ENCODE data around the gene SMYD5. TPM values are rescaled to one million over a fixed set of nuclear protein-coding genes. Genes with fewer than 3 reads are reported as not detected.
A peak's percentile ranks its signal among the peaks of the same experiment; 100 is the strongest.

SMYD5 gene
- total RNA-seq (2011; cell fraction: chromatin; rRNA removed; ENCODE audit: low replicate concordance) = 42.1 and 110 TPM in 2 replicates
- 65.9 and 71.5 TPM in 2 replicates for total RNA-seq (2011; cell fraction: nucleolus; rRNA removed)
- total RNA-seq (2011; cell fraction: nucleoplasm; rRNA removed) = 61.0 and 61.4 TPM in 2 replicates
- total RNA-seq (2014; rRNA removed) = 32.0 and 39.5 TPM in 2 replicates
- total RNA-seq (2014; rRNA removed; fragmentation: Illumina TruSeq; extraction: Trizol) = 27.8 and 30.7 TPM in 2 replicates
- 34.7 and 37.2 TPM in 2 replicates for total RNA-seq (2015; rRNA removed; fragmentation: Illumina TruSeq; extraction: Trizol)
- 43.4 and 44.4 TPM in 2 replicates for total RNA-seq (2021)
- polyA plus RNA-seq (2011; rRNA removed) = 32.8 and 46.7 TPM in 2 replicates
- polyA plus RNA-seq (2011; cell fraction: cytosol; rRNA removed) = 31.4 and 48.2 TPM in 2 replicates
- polyA plus RNA-seq (2011; cell fraction: nucleus; rRNA removed) = 43.5 and 96.9 TPM in 2 replicates
- 30.6 and 31.1 TPM in 2 replicates for polyA plus RNA-seq (2012)
- 49.9 and 56.8 TPM in 2 replicates for polyA plus RNA-seq (2014; fragmentation: Illumina TruSeq; extraction: Trizol)
- 10 to 100 TPM; 11.4 to 20.8 TPM for polyA plus RNA-seq (2014; fragmentation: Nextera tagmentation; extraction: Ambion mirVana)
- polyA plus RNA-seq (2014; rRNA removed) = 31.7 and 51.6 TPM in 2 replicates
- polyA minus RNA-seq (2011; rRNA and poly(A)+ RNA removed) = 19.6 and 36.4 TPM in 2 replicates
- 9.3 and 21.5 TPM in 2 replicates for polyA minus RNA-seq (2011; cell fraction: cytosol; rRNA and poly(A)+ RNA removed)
- polyA minus RNA-seq (2011; cell fraction: nucleus; rRNA and poly(A)+ RNA removed) = 23.3 and 27.6 TPM in 2 replicates
- percentile 78 among the genes with signal in this experiment for Bru-seq, nascent RNA
- BruChase-seq, experiment 1, labeled RNA remaining after a 2-hour chase = percentile 70 among the genes with signal in this experiment
- percentile 78 among the genes with signal in this experiment for BruChase-seq, experiment 2, labeled RNA remaining after a 6-hour chase
- long read RNA-seq, experiment 1, transcript SMYD5-202 (13 exons, 2,593 nt) = major isoform, 77 of 144 reads
- long read RNA-seq, experiment 1, partial matches to known transcripts = 14 of 144 reads
- long read RNA-seq, experiment 1, other reads (novel, unspliced or antisense) = 52 of 144 reads
- long read RNA-seq, experiment 2, transcript SMYD5-202 (13 exons, 2,593 nt) = major isoform, 34 of 60 reads
- long read RNA-seq, experiment 2, partial matches to known transcripts = 8 of 60 reads
- long read RNA-seq, experiment 2, other reads (novel, unspliced or antisense) = 18 of 60 reads
- long read RNA-seq, experiment 3, transcript SMYD5-202 (13 exons, 2,593 nt) = major isoform, 13 of 23 reads
- long read RNA-seq, experiment 3, partial matches to known transcripts = 3 of 23 reads
- long read RNA-seq, experiment 3, other reads (novel, unspliced or antisense) = 7 of 23 reads

- TSS peak; percentile 54 for BruUV-seq (replicated peaks)
- in situ Hi-C loops (cut with MboI) (no loop called here), intact Hi-C loops (cut with micrococcal nuclease) (loop anchor here (1.0 kb wide), 1 partner anchor 19 kb away; the partner anchor contains the start of gene PRADC1)
- WGBS (ENCODE audit: insufficient coverage, low coverage, missing lambda C conversion rate) = under 1% methylated on average over 55 of the region's 64 CpGs
- no peaks in the 10 kb centered on the region for H3K9me1 ChIP-seq (ENCODE audit: control insufficient read depth, insufficient read depth, low read length)
- H3K9ac ChIP-seq (ENCODE audit: insufficient read depth in 1 of 2, low read depth in 2 of 2, low read length in 2 of 2) = peak within 1 kb of the TSS; percentile 75 to 94
- no peaks in the 10 kb centered on the region for H3K27me3 ChIP-seq (ENCODE audit: control insufficient read depth in 2 of 2, insufficient read depth in 2 of 2, low read length in 2 of 2)
- peak within 1 kb of the TSS; percentile 96 for H2AFZ ChIP-seq (ENCODE audit: low read depth, low read length)
- FAIRE-seq (peak; percentile 95), DNase-seq (ENCODE audit: extremely low read depth in 1 of 4, low spot score in 3 of 4) (peak; percentile 93 to 96 (median 93)), ATAC-seq (peak; percentile 92)
- POLR2A ChIA-PET = interaction anchor here (0.8 to 2.0 kb wide), 6 partner anchors 10 to 41 kb away, joined by 3 to 13 read pairs (median 6); partner anchors contain the start of genes CCT7 and PRADC1
- CTCF ChIA-PET (ENCODE audit: low intra/inter-chr PET ratio) = interaction anchor here (0.9 kb wide), 1 partner anchor 129 kb away, joined by 3 read pairs; no protein-coding TSS in a partner anchor
- peak within 1 kb of the TSS; percentile 92 for H3K4me3 ChIP-seq
- no peaks in the 10 kb centered on the region for H3K9me3 ChIP-seq (replicated peaks; ENCODE audit: control insufficient read depth, insufficient read depth, low read depth, low read length)
- peaks cover 15 to 23% of the 10 kb centered on the region in 2 experiments; a peak in 4 of 5 replicates for H3K4me1 ChIP-seq (replicated peaks in 1 of 2; ENCODE audit: control insufficient read depth in 2 of 2, insufficient read depth in 2 of 2, low read length in 2 of 2)
- H4K20me1 ChIP-seq (replicated peaks; ENCODE audit: control insufficient read depth, insufficient read depth, low read length) = no peaks in the 10 kb centered on the region
- H3K27ac ChIP-seq (ENCODE audit: extremely low read depth, low read depth, low read length) = peak within 1 kb of the TSS; percentile 78
- peaks cover 9% of the 10 kb centered on the region; the same call in 2 of the 3 replicates for H3K36me3 ChIP-seq (ENCODE audit: control insufficient read depth, insufficient read depth, low read length)
- H3K4me2 ChIP-seq (ENCODE audit: insufficient read depth, low read length) = peak within 1 kb of the TSS; percentile 94
- H3K79me2 ChIP-seq (ENCODE audit: control insufficient read depth, insufficient read depth, low read length) = peaks cover 39% of the 10 kb centered on the region
- 0 out of 2 replicates have a peak, but pooled peaks have one; percentile 33 for TF ChIP-seq CTBP1 (IDR thresholded peaks at IDR 0.05; ENCODE audit: borderline replicate concordance)
- no peak for TF ChIP-seq ZNF407 (IDR thresholded peaks at IDR 0.05; ENCODE audit: low read depth)
- no peak for TF ChIP-seq MLX (CRISPR knock-in tag; conservative IDR thresholded peaks at IDR 0.05)
- no peak for TF ChIP-seq ZNF175 (CRISPR knock-in tag; IDR thresholded peaks at IDR 0.05; ENCODE audit: low read depth)
Observed at GRCh38 chr2:73214120-73215035, at the start of gene SMYD5. Gene SMYD5 (plus strand): TSS chr2:73214245. CDS start chr2:73214267, 22 bp downstream.

Measured in K562 (cell line).